HCT116 (cell line): ENCODE measurements around the gene TTLL10. TPM values are rescaled to one million over a fixed set of nuclear protein-coding genes. Genes with fewer than 3 reads are reported as not detected.
A peak's percentile ranks its signal among the peaks of the same experiment; 100 is the strongest.

ENCODE experiments used
- ATAC-seq: fragments of 200-7000 bp; cut with Tn5 transposase; 2 replicates; pipeline ENCODE4 v1.9.1; 2020; ENCODE audit warnings: mild to moderate bottlenecking, moderate library complexity
- BruUV-seq: library from RNA; stranded (reverse); fragments of 400-500 nt; replicated peaks from 2 replicates; lab custom pipeline; 2021; lab: Mats Ljungman, UMichigan
- CTCF ChIA-PET: fragments of 300-600 bp; sonication (Branson Sonifier 250); formaldehyde crosslinking; loops from one replicate; lab custom pipeline; 2021; ENCODE audit warnings: antibody characterized with exemption; lab: Charles Lee
- POLR2A ChIA-PET: fragments of 300-600, 350-600 bp; sonication (Branson Sonifier 250); formaldehyde crosslinking; loops from one replicate; lab custom pipeline; 2021; ENCODE audit warnings: antibody characterized with exemption; lab: Charles Lee
- RAD21 ChIA-PET, 2 experiments: fragments of 300-600 bp; sonication (Branson Sonifier 250); formaldehyde crosslinking; loops; one replicate each; lab custom pipeline; 2023; ENCODE audit warnings: low total read pairs in 2 of 2; ENCODE audit not compliant: uncharacterized antibody in 2 of 2, unreplicated experiment in 2 of 2, low non-redundant PET in 1 of 2; lab: Charles Lee
- DNase-seq: peaks from one replicate; pipeline ENCODE4 v3.0.0-alpha.2; 2010; ENCODE audit warnings: low read depth, low spot score
- H2AFZ ChIP-seq: fragments of 200-600 bp; shearing (Covaris generic), sonication (generic); 2 replicates; pipeline ENCODE4 v1.6.1; 2017; ENCODE audit warnings: low read depth, mixed run types, mixed read lengths, antibody characterized with exemption, low read length; ENCODE audit not compliant: poor library complexity, severe bottlenecking
- H3K27ac ChIP-seq: 2 replicates; pipeline ENCODE4 v1.5.1; 2012; ENCODE audit warnings: low read depth, low read length
- H3K27me3 ChIP-seq: fragments of 200-600 bp; sonication (generic); 2 replicates; pipeline ENCODE4 v1.6.1; 2016; ENCODE audit warnings: mixed run types, low read length, mixed read lengths; ENCODE audit not compliant: insufficient read depth
- H3K36me3 ChIP-seq, 2 experiments: fragments of 200-500 bp in 1 of 2; fragments of 200-600 bp in 1 of 2; sonication (Bioruptor generic) in 1 of 2; sonication (generic) in 1 of 2; 2 replicates each; pipeline versions ENCODE4 v1.5.1 to v1.6.1; 2014 to 2016; ENCODE audit warnings: low read length in 2 of 2, inconsistent platforms in 1 of 2, mixed read lengths in 1 of 2, mixed run types in 1 of 2; ENCODE audit not compliant: insufficient read depth in 2 of 2, control insufficient read depth in 1 of 2
- H3K4me1 ChIP-seq, 2 experiments: fragments of 200-600 bp in 1 of 2; sonication (generic) in 1 of 2; 2 replicates each; pipeline versions ENCODE4 v1.5.1 to v1.6.1; 2012 to 2017; ENCODE audit warnings: low read length in 2 of 2, inconsistent platforms in 1 of 2, mild to moderate bottlenecking in 1 of 2, mixed read lengths in 1 of 2, mixed run types in 1 of 2, moderate library complexity in 1 of 2; ENCODE audit not compliant: insufficient read depth in 2 of 2, control insufficient read depth in 1 of 2
- H3K4me2 ChIP-seq: fragments of 200-600 bp; sonication (generic); 2 replicates; pipeline ENCODE4 v1.6.1; 2017; ENCODE audit warnings: mixed run types, low read length, mixed read lengths
- H3K4me3 ChIP-seq, 2 experiments: fragments of 200-600 bp in 1 of 2; sonication (generic) in 1 of 2; replicated peaks in 1 of 2; 2 replicates each; pipeline ENCODE4 v1.5.1; 2011 to 2016; ENCODE audit warnings: low read length in 2 of 2, control low read depth in 1 of 2, low read depth in 1 of 2, mild to moderate bottlenecking in 1 of 2, mixed read lengths in 1 of 2, mixed run types in 1 of 2
- H3K79me2 ChIP-seq: fragments of 200-600 bp; sonication (generic); 2 replicates; pipeline ENCODE4 v1.6.1; 2017; ENCODE audit warnings: mild to moderate bottlenecking, mixed run types, low read length, moderate library complexity, mixed read lengths; ENCODE audit not compliant: insufficient read depth
- H3K9ac ChIP-seq: fragments of 200-600 bp; sonication (generic); 2 replicates; pipeline ENCODE4 v1.6.1; 2016; ENCODE audit warnings: low read length, mixed read lengths
- H3K9me2 ChIP-seq: fragments of 200-600 bp; sonication (generic), shearing (Covaris generic); 2 replicates; pipeline ENCODE4 v1.6.1; 2017; ENCODE audit warnings: mixed run types, mild to moderate bottlenecking, moderate library complexity; ENCODE audit not compliant: insufficient read depth
- H3K9me3 ChIP-seq, 2 experiments: fragments of 200-500 bp in 1 of 2; fragments of 200-600 bp in 1 of 2; sonication (Bioruptor generic) in 1 of 2; sonication (generic) in 1 of 2; 2 replicates each; pipeline ENCODE4 v1.6.1; 2014 to 2017; ENCODE audit warnings: low read length in 2 of 2, mixed read lengths in 2 of 2, inconsistent platforms in 1 of 2, low read depth in 1 of 2, mild to moderate bottlenecking in 1 of 2, mixed run types in 1 of 2, moderate library complexity in 1 of 2; ENCODE audit not compliant: control insufficient read depth in 1 of 2, insufficient read depth in 1 of 2
- H4K20me1 ChIP-seq: fragments of 200-600 bp; sonication (generic), shearing (Covaris generic); 2 replicates; pipeline ENCODE4 v1.6.1; 2017; ENCODE audit warnings: mixed run types, mild to moderate bottlenecking, moderate library complexity; ENCODE audit not compliant: insufficient read depth
- CBX3 ChIP-seq: IDR thresholded peaks from 2 replicates; pipeline ENCODE4 v1.6.1; 2012; ENCODE audit warnings: low read depth
- CEBPB ChIP-seq: IDR thresholded peaks from 2 replicates; pipeline ENCODE4 v1.6.1; 2012; ENCODE audit warnings: low read depth
- CTCF ChIP-seq, 3 experiments: fragments of 200-600 bp in 1 of 3; sonication (generic) in 1 of 3; IDR thresholded peaks in 2 of 3; conservative IDR thresholded peaks in 1 of 3; 2 replicates each; pipeline ENCODE4 v1.5.1; 2012 to 2017; ENCODE audit warnings: low read depth in 2 of 3, low read length in 2 of 3, antibody characterized with exemption in 1 of 3, borderline replicate concordance in 1 of 3, control low read depth in 1 of 3, mild to moderate bottlenecking in 1 of 3, mixed read lengths in 1 of 3, mixed run types in 1 of 3, moderate library complexity in 1 of 3; ENCODE audit not compliant: insufficient read depth in 1 of 3
- EGR1 ChIP-seq: IDR thresholded peaks from 2 replicates; pipeline ENCODE4 v1.6.1; 2012; ENCODE audit warnings: low read depth
- ELF1 ChIP-seq: IDR thresholded peaks from 2 replicates; pipeline ENCODE4 v1.6.1; 2012; ENCODE audit warnings: low read depth, borderline replicate concordance
- EZH2 ChIP-seq: fragments of 200-600 bp; sonication (generic); IDR thresholded peaks from 2 replicates; pipeline ENCODE4 v1.6.1; 2017; ENCODE audit warnings: antibody characterized with exemption, mixed run types
- EZH2phosphoT487 ChIP-seq: fragments of 200-600 bp; IDR thresholded peaks from 2 replicates; pipeline ENCODE4 v1.6.1; 2018; ENCODE audit warnings: antibody characterized with exemption, borderline replicate concordance
- FOSL1 ChIP-seq: IDR thresholded peaks from 2 replicates; pipeline ENCODE4 v1.6.1; 2012; ENCODE audit warnings: low read depth
- JUND ChIP-seq: IDR thresholded peaks from 2 replicates; pipeline ENCODE4 v1.6.1; 2012
- POLR2A ChIP-seq: IDR thresholded peaks from 2 replicates; pipeline ENCODE4 v1.7.0; 2011; ENCODE audit warnings: borderline replicate concordance; ENCODE audit not compliant: insufficient read depth, insufficient read length; ENCODE audit errors: extremely low read depth
- POLR2AphosphoS5 ChIP-seq: IDR thresholded peaks from 2 replicates; pipeline ENCODE4 v1.6.1; 2011; ENCODE audit warnings: mild to moderate bottlenecking, low read depth, low read length, moderate library complexity
- RAD21 ChIP-seq: IDR thresholded peaks from 2 replicates; pipeline ENCODE4 v1.6.1; 2012; ENCODE audit warnings: low read depth, mild to moderate bottlenecking
- SIN3A ChIP-seq: IDR thresholded peaks from 2 replicates; pipeline ENCODE4 v1.6.1; 2012; ENCODE audit warnings: low read depth
- SP1 ChIP-seq: IDR thresholded peaks from 2 replicates; pipeline ENCODE4 v1.6.1; 2012; ENCODE audit warnings: low read depth
- TCF7L2 ChIP-seq: IDR thresholded peaks from 2 replicates; pipeline ENCODE4 v1.7.0; 2011; ENCODE audit warnings: borderline replicate concordance, inconsistent platforms; ENCODE audit not compliant: insufficient read depth, insufficient read length; ENCODE audit errors: extremely low read depth
- YY1 ChIP-seq: IDR thresholded peaks from 2 replicates; pipeline ENCODE4 v1.6.1; 2011; ENCODE audit warnings: low read length, low read depth, moderate library complexity, mild to moderate bottlenecking; ENCODE audit not compliant: insufficient replicate concordance; ENCODE audit errors: extremely low read depth
- ZFX ChIP-seq: fragments of 450-650 bp; IDR thresholded peaks from 2 replicates; pipeline ENCODE4 v1.6.1; 2017
- intact Hi-C: fragments of 100-400 bp; cut with micrococcal nuclease; formaldehyde crosslinking; loops from 2 replicates; pipeline ENCODE4 v1.10.0; 2022
- total RNA-seq: library from RNA; stranded (reverse); gene quantifications from one replicate; pipeline ENCODE4 v1.2.1, GENCODE V29; 2021; ENCODE audit not compliant: unreplicated experiment
- TF ChIP-seq, protein P1 (sequence below): IDR thresholded peaks from 2 replicates; pipeline ENCODE4 v1.6.1; 2012
- TF ChIP-seq, protein P2 (sequence below): IDR thresholded peaks from 2 replicates; pipeline ENCODE4 v1.6.1; 2012; ENCODE audit warnings: low read depth
- TF ChIP-seq, protein P3 (sequence below): IDR thresholded peaks from 2 replicates; pipeline ENCODE4 v1.6.1; 2012

The TTLL10 gene
- total RNA-seq, 1 experiment from 2014 or later: 0.10 TPM

GRCh38 chr1:1162597-1163537 lies 10.8 kb upstream of the TTLL10 start:
- Histone ChIP-seq H3K9me3 (no peaks in the 10 kb centered on the region), H3K4me2 (peak overlapping the region; percentile 93), H3K27me3 (no peaks in the 10 kb centered on the region), H3K27ac (peak overlapping the region; percentile 98), H3K9me2 (no peaks in the 10 kb centered on the region), H3K4me1 (peaks cover 24 to 50% of the 10 kb centered on the region in 2 experiments), H3K36me3 (no peaks in the 10 kb centered on the region), H2AFZ (no peak overlapping the region), H3K79me2 (peaks cover 50% of the 10 kb centered on the region), H4K20me1 (no peaks in the 10 kb centered on the region), H3K4me3 (peak overlapping the region; percentile 88 to 97), H3K9ac (peak overlapping the region; percentile 96)
- ATAC-seq (peak; percentile 82), DNase-seq (peak; percentile 83)
- intact Hi-C loops: loop anchor here (5.0 kb wide), 1 partner anchor 44 kb away; the partner anchor contains the start of gene TNFRSF18
- no TSS peak for BruUV-seq
- CTCF ChIA-PET: no interaction called here
- POLR2A ChIA-PET: interaction anchor here (0.6 to 1.7 kb wide), 8 partner anchors 9 to 156 kb away, joined by 3 to 5 read pairs (median 4); partner anchors contain the start of gene RNF223
- RAD21 ChIA-PET: no interaction called here
- TF ChIP-seq FOSL1 (no peak), CEBPB (no peak), YY1 (peak; percentile 62), CTCF (IDR thresholded peaks at IDR 0.05 in 2 of 3, conservative IDR thresholded peaks at IDR 0.05 in 1 of 3; ENCODE audit: borderline replicate concordance in 1 of 3, insufficient read depth in 1 of 3, low read depth in 2 of 3, low read length in 2 of 3) (no peak), TCF7L2 (no peak), EZH2phosphoT487 (no peak), SP1 (no peak), SIN3A (no peak), EGR1 (no peak), EZH2 (no peak), CBX3 (no peak), POLR2A (no peak), POLR2AphosphoS5 (peak; percentile 99), ZFX (peak; percentile 51), ELF1 (no peak), JUND (no peak), RAD21 (no peak)
- TF ChIP-seq, protein P1, sequence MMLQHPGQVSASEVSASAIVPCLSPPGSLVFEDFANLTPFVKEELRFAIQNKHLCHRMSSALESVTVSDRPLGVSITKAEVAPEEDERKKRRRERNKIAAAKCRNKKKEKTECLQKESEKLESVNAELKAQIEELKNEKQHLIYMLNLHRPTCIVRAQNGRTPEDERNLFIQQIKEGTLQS: no peak
- TF ChIP-seq, protein P2, sequence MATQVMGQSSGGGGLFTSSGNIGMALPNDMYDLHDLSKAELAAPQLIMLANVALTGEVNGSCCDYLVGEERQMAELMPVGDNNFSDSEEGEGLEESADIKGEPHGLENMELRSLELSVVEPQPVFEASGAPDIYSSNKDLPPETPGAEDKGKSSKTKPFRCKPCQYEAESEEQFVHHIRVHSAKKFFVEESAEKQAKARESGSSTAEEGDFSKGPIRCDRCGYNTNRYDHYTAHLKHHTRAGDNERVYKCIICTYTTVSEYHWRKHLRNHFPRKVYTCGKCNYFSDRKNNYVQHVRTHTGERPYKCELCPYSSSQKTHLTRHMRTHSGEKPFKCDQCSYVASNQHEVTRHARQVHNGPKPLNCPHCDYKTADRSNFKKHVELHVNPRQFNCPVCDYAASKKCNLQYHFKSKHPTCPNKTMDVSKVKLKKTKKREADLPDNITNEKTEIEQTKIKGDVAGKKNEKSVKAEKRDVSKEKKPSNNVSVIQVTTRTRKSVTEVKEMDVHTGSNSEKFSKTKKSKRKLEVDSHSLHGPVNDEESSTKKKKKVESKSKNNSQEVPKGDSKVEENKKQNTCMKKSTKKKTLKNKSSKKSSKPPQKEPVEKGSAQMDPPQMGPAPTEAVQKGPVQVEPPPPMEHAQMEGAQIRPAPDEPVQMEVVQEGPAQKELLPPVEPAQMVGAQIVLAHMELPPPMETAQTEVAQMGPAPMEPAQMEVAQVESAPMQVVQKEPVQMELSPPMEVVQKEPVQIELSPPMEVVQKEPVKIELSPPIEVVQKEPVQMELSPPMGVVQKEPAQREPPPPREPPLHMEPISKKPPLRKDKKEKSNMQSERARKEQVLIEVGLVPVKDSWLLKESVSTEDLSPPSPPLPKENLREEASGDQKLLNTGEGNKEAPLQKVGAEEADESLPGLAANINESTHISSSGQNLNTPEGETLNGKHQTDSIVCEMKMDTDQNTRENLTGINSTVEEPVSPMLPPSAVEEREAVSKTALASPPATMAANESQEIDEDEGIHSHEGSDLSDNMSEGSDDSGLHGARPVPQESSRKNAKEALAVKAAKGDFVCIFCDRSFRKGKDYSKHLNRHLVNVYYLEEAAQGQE: no peak
- TF ChIP-seq, protein P3, sequence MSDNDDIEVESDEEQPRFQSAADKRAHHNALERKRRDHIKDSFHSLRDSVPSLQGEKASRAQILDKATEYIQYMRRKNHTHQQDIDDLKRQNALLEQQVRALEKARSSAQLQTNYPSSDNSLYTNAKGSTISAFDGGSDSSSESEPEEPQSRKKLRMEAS: no peak
